Measurements from ENCODE around the gene CELF4. TPM values are rescaled to one million over a fixed set of nuclear protein-coding genes. Genes with fewer than 3 reads are reported as not detected.

CELF4 gene
- total and polyA plus RNA-seq, 4 donors: 0.24 to 3.0 (median 1.3) TPM

GRCh38 chr18:37451239-37451825 is 114.3 kb downstream of the CELF4 start:
- no peak overlapping the region for H3K9ac ChIP-seq (ENCODE audit: insufficient read depth in 1 of 2, low read length in 2 of 2)
- WGBS, 2 donors: 91 to 93% methylated on average over 14 of the region's 14 CpGs
- H3K27ac ChIP-seq (ENCODE audit: low read depth in 1 of 2, low read length in 1 of 2): no peak overlapping the region
- no peak for ATAC-seq (ENCODE audit: insufficient read depth, low FRiP score)
- no peak overlapping the region for H3K4me3 ChIP-seq
- TF ChIP-seq CTCF (IDR thresholded peaks at IDR 0.05; ENCODE audit: control extremely low read depth, extremely low read depth): no peak
- DNase-seq: no peak
- no peaks in the 10 kb centered on the region for H3K36me3 ChIP-seq (ENCODE audit: control insufficient read depth in 4 of 4, insufficient read depth in 4 of 4, low read length in 4 of 4)
- H3K27me3 ChIP-seq (ENCODE audit: control insufficient read depth in 3 of 3, insufficient read depth in 3 of 3, low read length in 2 of 3): no peaks in the 10 kb centered on the region
- H3K4me1 ChIP-seq (ENCODE audit: control insufficient read depth in 5 of 5, insufficient read depth in 5 of 5, low read length in 5 of 5): peaks cover 0 to 73% (median 42%) of the 10 kb centered on the region in 5 donors
- H3K9me3 ChIP-seq (ENCODE audit: control insufficient read depth in 4 of 4, insufficient read depth in 3 of 4, low read length in 3 of 4): no peaks in the 10 kb centered on the region

- Histone ChIP-seq H3K27me3 (ENCODE audit: control insufficient read depth in 3 of 3, insufficient read depth in 3 of 3, low read length in 2 of 3) (no peaks in the 10 kb centered on the region), H3K9ac (ENCODE audit: insufficient read depth in 1 of 2, low read length in 2 of 2) (no peak overlapping the region), H3K4me1 (ENCODE audit: control insufficient read depth in 5 of 5, insufficient read depth in 5 of 5, low read length in 5 of 5) (peaks cover 0 to 72% (median 42%) of the 10 kb centered on the region in 5 donors), H3K36me3 (ENCODE audit: control insufficient read depth in 4 of 4, insufficient read depth in 4 of 4, low read length in 4 of 4) (no peaks in the 10 kb centered on the region), H3K9me3 (ENCODE audit: control insufficient read depth in 4 of 4, insufficient read depth in 3 of 4, low read length in 3 of 4) (no peaks in the 10 kb centered on the region), H3K4me3 (no peak overlapping the region), H3K27ac (ENCODE audit: low read depth in 1 of 2, low read length in 1 of 2) (no peak overlapping the region)
- TF ChIP-seq CTCF (IDR thresholded peaks at IDR 0.05; ENCODE audit: control extremely low read depth, extremely low read depth): no peak
- ATAC-seq (ENCODE audit: insufficient read depth, low FRiP score) (no peak), DNase-seq (peak; percentile 95 to 97 (median 97))
- WGBS, 2 donors: 46 to 66% methylated on average over 12 of the region's 12 CpGs
Observed at GRCh38 chr18:37450434-37451132, 115.0 kb downstream of the CELF4 start.

GRCh38 chr18:37449618-37450017 is 116.0 kb downstream of the CELF4 start:
- Histone ChIP-seq H3K9me3 (ENCODE audit: control insufficient read depth in 4 of 4, insufficient read depth in 3 of 4, low read length in 3 of 4) (no peaks in the 10 kb centered on the region), H3K9ac (ENCODE audit: insufficient read depth in 1 of 2, low read length in 2 of 2) (no peak overlapping the region), H3K27me3 (ENCODE audit: control insufficient read depth in 3 of 3, insufficient read depth in 3 of 3, low read length in 2 of 3) (no peaks in the 10 kb centered on the region), H3K4me1 (ENCODE audit: control insufficient read depth in 5 of 5, insufficient read depth in 5 of 5, low read length in 5 of 5) (peaks cover 0 to 64% (median 42%) of the 10 kb centered on the region in 5 donors), H3K36me3 (ENCODE audit: control insufficient read depth in 4 of 4, insufficient read depth in 4 of 4, low read length in 4 of 4) (no peaks in the 10 kb centered on the region), H3K4me3 (no peak overlapping the region), H3K27ac (ENCODE audit: low read depth in 1 of 2, low read length in 1 of 2) (no peak overlapping the region)
- TF ChIP-seq CTCF (IDR thresholded peaks at IDR 0.05; ENCODE audit: control extremely low read depth, extremely low read depth): no peak
- ATAC-seq (ENCODE audit: insufficient read depth, low FRiP score) (no peak), DNase-seq (no peak)
- 78 to 80% methylated on average over 2 of the region's 2 CpGs for WGBS, 2 donors
